GM12801 (cell line): ENCODE measurements around the gene PIGH.

Source experiments
- TF ChIP-seq, protein P1 (sequence below): IDR thresholded peaks from one replicate; pipeline ENCODE4 v1.5.1; 2011; ENCODE audit warnings: control low read depth; ENCODE audit not compliant: insufficient read length; ENCODE audit errors: extremely low read depth

The PIGH gene

DNA sequence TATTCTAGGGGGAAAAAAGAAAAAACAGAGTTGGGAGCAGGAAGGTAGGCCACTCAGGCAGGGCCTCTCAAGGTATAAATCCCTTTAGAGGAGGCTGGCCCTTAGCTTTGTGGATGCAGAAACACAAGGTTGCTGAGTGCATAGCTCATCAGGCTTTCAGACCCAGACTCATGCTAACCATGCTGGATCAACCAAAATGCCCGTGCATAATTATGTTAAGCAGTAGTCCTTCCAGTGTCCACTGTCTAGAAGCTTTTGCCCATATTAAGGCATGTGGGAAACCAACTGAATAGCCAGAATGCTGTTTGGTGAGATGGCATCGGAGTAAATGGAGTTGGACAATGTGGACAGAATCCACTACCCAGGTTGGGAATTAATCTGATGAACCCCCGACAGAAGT lies 38.6 kb upstream of the PIGH start:
- TF ChIP-seq, protein P1, sequence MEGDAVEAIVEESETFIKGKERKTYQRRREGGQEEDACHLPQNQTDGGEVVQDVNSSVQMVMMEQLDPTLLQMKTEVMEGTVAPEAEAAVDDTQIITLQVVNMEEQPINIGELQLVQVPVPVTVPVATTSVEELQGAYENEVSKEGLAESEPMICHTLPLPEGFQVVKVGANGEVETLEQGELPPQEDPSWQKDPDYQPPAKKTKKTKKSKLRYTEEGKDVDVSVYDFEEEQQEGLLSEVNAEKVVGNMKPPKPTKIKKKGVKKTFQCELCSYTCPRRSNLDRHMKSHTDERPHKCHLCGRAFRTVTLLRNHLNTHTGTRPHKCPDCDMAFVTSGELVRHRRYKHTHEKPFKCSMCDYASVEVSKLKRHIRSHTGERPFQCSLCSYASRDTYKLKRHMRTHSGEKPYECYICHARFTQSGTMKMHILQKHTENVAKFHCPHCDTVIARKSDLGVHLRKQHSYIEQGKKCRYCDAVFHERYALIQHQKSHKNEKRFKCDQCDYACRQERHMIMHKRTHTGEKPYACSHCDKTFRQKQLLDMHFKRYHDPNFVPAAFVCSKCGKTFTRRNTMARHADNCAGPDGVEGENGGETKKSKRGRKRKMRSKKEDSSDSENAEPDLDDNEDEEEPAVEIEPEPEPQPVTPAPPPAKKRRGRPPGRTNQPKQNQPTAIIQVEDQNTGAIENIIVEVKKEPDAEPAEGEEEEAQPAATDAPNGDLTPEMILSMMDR, result no peak

DNA sequence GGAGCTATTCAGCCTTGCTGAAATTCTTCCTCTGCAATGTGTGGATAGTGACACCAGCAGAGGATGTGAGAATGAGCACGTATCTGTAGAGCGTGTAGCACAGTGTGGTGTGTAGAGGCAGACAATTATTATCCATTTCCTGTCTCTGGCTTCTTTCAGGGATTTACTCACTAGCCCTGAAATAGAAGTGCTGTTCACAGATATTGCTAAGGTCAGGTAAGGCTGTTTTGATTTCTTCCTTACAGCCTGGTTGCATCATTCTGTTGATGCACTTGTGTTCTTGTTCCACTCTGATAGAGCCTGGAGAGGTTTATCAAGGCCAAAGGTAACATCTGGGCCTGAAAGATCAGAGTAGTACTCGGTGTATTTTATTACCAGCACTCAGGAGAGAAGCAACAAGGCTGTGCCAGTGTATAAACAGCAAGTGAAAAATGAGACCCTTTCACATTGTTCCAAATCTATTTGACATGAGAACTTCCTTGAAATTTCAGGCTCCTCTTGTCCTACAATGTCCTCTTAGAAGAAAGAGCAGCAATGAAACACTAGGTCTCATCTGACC lies 36.4 kb upstream of the PIGH start:
- TF ChIP-seq, protein P1, result no peak

DNA sequence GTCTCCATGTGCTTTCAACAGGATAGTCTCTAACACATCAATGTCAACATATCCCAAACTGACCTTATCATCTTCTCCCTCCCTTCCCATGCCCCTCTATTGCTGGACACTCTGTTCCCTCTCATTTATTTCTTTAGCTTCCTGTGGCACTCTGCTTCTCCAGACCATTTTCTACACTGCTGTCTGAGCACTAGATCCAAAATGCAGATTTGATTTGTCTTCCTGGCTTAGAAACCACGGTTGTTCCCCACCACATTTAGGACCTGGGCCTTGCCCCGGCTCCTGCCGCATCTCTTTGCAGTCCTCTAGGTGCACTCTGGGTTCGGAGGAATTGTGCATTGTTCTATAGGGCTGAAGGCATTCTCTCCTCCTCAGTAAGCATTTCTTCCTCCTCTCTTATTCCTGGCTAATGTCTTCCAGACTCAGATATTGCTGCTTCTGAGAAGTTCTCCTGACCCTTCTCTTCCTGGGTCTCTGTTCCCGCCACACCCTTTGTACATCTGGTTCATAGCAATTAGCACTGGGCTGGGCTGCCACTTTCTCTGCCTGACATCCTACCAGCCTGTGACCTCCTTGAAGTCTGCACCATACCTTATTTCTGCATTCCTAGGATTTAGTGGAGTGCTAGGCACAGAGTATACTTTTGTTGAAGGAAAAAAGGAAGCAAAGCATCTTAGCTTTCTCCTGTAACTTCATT lies 33.5 kb upstream of the PIGH start:
- TF ChIP-seq, protein P1, result no peak

DNA sequence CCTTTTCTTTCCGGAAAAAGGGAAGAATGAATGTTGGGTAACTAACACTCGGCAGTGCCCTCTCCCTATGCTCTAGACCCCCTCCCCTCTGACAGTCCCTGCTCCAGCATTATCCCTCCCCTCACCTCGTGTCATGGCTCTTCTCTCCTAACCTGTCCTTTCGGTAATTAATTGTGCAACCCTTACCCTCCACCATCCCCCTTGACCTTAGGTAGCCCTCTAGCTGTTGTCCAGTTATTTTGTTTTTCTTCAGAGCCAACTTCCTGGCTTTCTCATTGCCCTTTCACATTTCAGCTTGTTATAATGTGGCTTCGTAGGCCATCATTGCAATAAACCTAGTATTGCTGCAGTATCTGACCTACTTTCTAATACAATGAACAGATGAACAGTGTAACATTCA lies 30.9 kb upstream of the PIGH start:
- TF ChIP-seq, protein P1, result no peak

DNA sequence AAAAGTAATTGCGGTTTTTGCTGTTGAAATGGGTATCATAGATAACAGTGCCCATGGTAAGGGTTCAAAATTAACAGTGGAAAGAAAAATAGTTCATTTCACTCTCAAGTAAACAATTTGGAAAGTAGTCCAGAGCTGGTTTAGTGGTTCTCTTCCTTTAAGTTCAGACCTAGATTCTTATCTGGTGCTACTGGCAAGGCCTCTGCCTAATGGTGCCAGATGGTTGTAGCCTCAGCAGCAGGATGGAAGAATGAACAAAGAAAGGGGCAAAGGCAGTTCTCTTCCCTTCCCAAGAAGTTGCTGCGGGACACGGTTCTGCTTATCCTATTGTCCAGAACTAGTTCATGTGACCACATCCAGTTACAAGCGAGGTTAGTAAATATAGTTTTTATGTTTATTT lies 30.1 kb upstream of the PIGH start:
- TF ChIP-seq, protein P1, result no peak

DNA sequence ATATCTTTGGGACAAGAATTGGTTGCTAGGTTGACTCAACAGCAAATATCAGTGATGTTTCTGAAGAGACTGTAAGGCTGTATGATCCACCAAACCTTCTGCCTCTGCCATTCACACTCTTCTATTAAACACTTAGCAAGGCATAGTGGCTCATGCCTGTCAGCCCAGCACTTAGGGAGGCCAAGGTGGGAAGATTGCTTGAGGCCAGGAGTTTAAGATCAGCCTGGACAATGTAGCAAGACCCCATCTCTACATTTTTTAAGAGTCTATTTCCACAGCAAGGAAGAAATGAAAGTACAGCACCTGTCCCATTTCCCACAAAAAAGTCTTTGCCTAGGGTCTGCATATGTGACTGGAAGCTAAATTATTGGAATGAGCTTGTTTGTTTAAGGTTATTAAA lies 27.5 kb upstream of the PIGH start:
- TF ChIP-seq, protein P1, result no peak

DNA sequence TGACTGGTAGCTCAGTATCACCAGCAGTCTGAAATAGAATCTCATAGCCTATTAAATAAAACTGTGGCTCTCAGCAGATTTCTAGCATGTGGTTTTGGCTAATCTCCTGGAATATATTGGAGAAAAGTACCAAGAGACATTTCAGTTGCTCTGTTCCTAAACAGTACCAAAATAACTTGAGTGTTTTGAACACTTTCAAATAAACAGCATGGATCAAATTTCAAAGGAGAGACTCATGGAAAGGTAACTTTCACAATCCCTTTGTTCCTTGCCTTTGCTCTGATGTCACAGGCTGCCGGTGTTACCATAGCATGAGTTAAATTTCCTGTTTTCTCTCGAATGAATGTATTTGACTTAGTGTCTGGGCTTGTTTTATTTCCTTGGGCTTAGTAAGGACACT lies 23.0 kb upstream of the PIGH start:
- TF ChIP-seq, protein P1, result no peak
